Activated CD8-positive, alpha-beta memory T cell treated with anti-CD3 and anti-CD28 coated beads, Interleukin-2, amount 50 U/mL, for 24 hours (primary cell): Measurements from ENCODE around the gene USP34.
"Not testable (repeated sequence)": the region's sequence is repeated elsewhere in the genome, so short reads cannot be mapped to it uniquely, and the experiment has no call there.

ENCODE experiments used
- DNase-seq: peaks from one replicate; pipeline ENCODE4 v3.0.0-alpha.2; 2020; ENCODE audit errors: extremely low read depth

Gene USP34

GRCh38 chr2:61470965-61471904 lies at the start of gene USP34:
TSS of gene USP34 (minus strand) at chr2:61471087. CDS start at chr2:61470692, 395 bp downstream.
- peak; percentile 80 for DNase-seq

GRCh38 chr2:61520261-61520660 lies 49.4 kb upstream of the USP34 start:
- no peak for DNase-seq

- DNase-seq, result no peak
Observed at GRCh38 chr2:61512768-61513398, 42.0 kb upstream of the USP34 start.

- DNase-seq, result no peak
Observed at GRCh38 chr2:61510674-61511671, 40.1 kb upstream of the USP34 start.

- no peak for DNase-seq
Observed at GRCh38 chr2:61504949-61505348, 34.1 kb upstream of the USP34 start.

- no peak for DNase-seq
Observed at GRCh38 chr2:61499060-61499459, 28.2 kb upstream of the USP34 start.

GRCh38 chr2:61493523-61493942 lies 22.6 kb upstream of the USP34 start:
- no peak for DNase-seq

GRCh38 chr2:61492476-61492875 lies 21.6 kb upstream of the USP34 start:
- DNase-seq, result no peak

GRCh38 chr2:61485281-61485680 lies 14.4 kb upstream of the USP34 start:
- DNase-seq, result no peak

- no peak for DNase-seq
Observed at GRCh38 chr2:61478086-61478485, 7.2 kb upstream of the USP34 start.

- DNase-seq, result not testable (repeated sequence)
Observed at GRCh38 chr2:61476929-61477589, 6.2 kb upstream of the USP34 start.

- no peak for DNase-seq
Observed at GRCh38 chr2:61471905-61472805, 1.3 kb upstream of the USP34 start.

GRCh38 chr2:61470122-61470951 lies 550 bp downstream of the USP34 start:
- peak; percentile 69 for DNase-seq

- DNase-seq, result no peak
Observed at GRCh38 chr2:61469424-61470121, 1.3 kb downstream of the USP34 start.

- DNase-seq, result not testable (repeated sequence)
Observed at GRCh38 chr2:61468231-61468630, 2.7 kb downstream of the USP34 start.

GRCh38 chr2:61465045-61465444 lies 5.8 kb downstream of the USP34 start:
- no peak for DNase-seq

- no peak for DNase-seq
Observed at GRCh38 chr2:61463769-61464475, 7.0 kb downstream of the USP34 start.

- no peak for DNase-seq
Observed at GRCh38 chr2:61461404-61461803, 9.5 kb downstream of the USP34 start.
